GM21515 (cell line): Measurements from ENCODE around the gene PNISR.
"Not testable (repeated sequence)": the region's sequence is repeated elsewhere in the genome, so short reads cannot be mapped to it uniquely, and the experiment has no call there.

Experiments
- ATAC-seq: cut with Tn5 transposase; IDR thresholded peaks from one replicate; pipeline ENCODE4 v1.9.1; 2021; ENCODE audit not compliant: unreplicated experiment

The PNISR gene

GRCh38 chr6:99424761-99425646, at the start of gene PNISR:
PNISR (minus strand) TSS chr6:99425308; CDS start chr6:99414659, 10,649 bp downstream.
- peak; percentile 81 for ATAC-seq

GRCh38 chr6:99473730-99474129, 48.6 kb upstream of the PNISR start:
- ATAC-seq, result no peak

- ATAC-seq, result no peak
These were observed 46.5 kb upstream of the PNISR start for GRCh38 chr6:99471638-99472037.

GRCh38 chr6:99467509-99468106, 42.5 kb upstream of the PNISR start:
- peak; percentile 70 for ATAC-seq

GRCh38 chr6:99459133-99459532, 34.0 kb upstream of the PNISR start:
- ATAC-seq, result not testable (repeated sequence)

GRCh38 chr6:99458319-99458718, 33.2 kb upstream of the PNISR start:
- no peak for ATAC-seq

GRCh38 chr6:99446076-99446475, 21.0 kb upstream of the PNISR start:
- ATAC-seq, result peak; percentile 68

- ATAC-seq, result peak; percentile 71
These were observed 9.8 kb upstream of the PNISR start for GRCh38 chr6:99434702-99435530.

GRCh38 chr6:99432877-99433276, 7.8 kb upstream of the PNISR start:
- ATAC-seq, result no peak

- no peak for ATAC-seq
These were observed 6.8 kb upstream of the PNISR start for GRCh38 chr6:99431901-99432300.

GRCh38 chr6:99427988-99428387, 2.9 kb upstream of the PNISR start:
- no peak for ATAC-seq

GRCh38 chr6:99426451-99426757, 1.3 kb upstream of the PNISR start:
- ATAC-seq, result no peak

GRCh38 chr6:99425647-99426450, 741 bp upstream of the PNISR start:
- ATAC-seq, result peak; percentile 48

GRCh38 chr6:99424022-99424421, 1.1 kb downstream of the PNISR start:
- ATAC-seq, result no peak

GRCh38 chr6:99422912-99423311, 2.2 kb downstream of the PNISR start:
- no peak for ATAC-seq

- ATAC-seq, result peak; percentile 88
These were observed 8.0 kb downstream of the PNISR start for GRCh38 chr6:99416892-99417767.

GRCh38 chr6:99416226-99416625, 8.9 kb downstream of the PNISR start:
- ATAC-seq, result no peak

GRCh38 chr6:99415446-99415845, 9.7 kb downstream of the PNISR start:
- no peak for ATAC-seq

GRCh38 chr6:99412065-99412464, 13.0 kb downstream of the PNISR start:
- ATAC-seq, result no peak

- no peak for ATAC-seq
These were observed 15.4 kb downstream of the PNISR start for GRCh38 chr6:99409672-99410071.
